Panc1 (cell line): ENCODE data around the gene GSX2.

Experiments
- CTCF ChIP-seq: fragments of 450-650 bp; IDR thresholded peaks from 2 replicates; pipeline ENCODE4 v1.5.1; 2017; ENCODE audit warnings: mild to moderate bottlenecking
- POLR2AphosphoS5 ChIP-seq: IDR thresholded peaks from 2 replicates; pipeline ENCODE4 v1.6.1; 2012; ENCODE audit warnings: mild to moderate bottlenecking, low read depth, low read length, moderate library complexity
- REST ChIP-seq, 2 experiments: IDR thresholded peaks; 2 replicates each; pipeline ENCODE4 v1.6.1; 2011 to 2012; ENCODE audit warnings: low read depth in 2 of 2, control low read depth in 1 of 2, low read length in 1 of 2, mild to moderate bottlenecking in 1 of 2, moderate library complexity in 1 of 2; ENCODE audit not compliant: insufficient read depth in 1 of 2
- SIN3A ChIP-seq: IDR thresholded peaks from 2 replicates; pipeline ENCODE4 v1.6.1; 2012; ENCODE audit warnings: low read depth, mild to moderate bottlenecking, low read length, moderate library complexity, borderline replicate concordance; ENCODE audit not compliant: insufficient read depth
- TCF7L2 ChIP-seq: IDR thresholded peaks from 2 replicates; pipeline ENCODE4 v1.6.1; 2011; ENCODE audit warnings: mild to moderate bottlenecking, low read depth, low read length, inconsistent platforms

GRCh38 chr4:54082168-54082567, 17.8 kb upstream of the GSX2 start:
- TF ChIP-seq SIN3A = no peak
- no peak for TF ChIP-seq CTCF
- peak; percentile 48; the same call in 1 of the 2 replicates for TF ChIP-seq POLR2AphosphoS5
- TF ChIP-seq REST (IDR thresholded peaks at IDR 0.05; ENCODE audit: insufficient read depth in 1 of 2, low read depth in 2 of 2, low read length in 1 of 2) = no peak
- TF ChIP-seq TCF7L2 = no peak
